Activated CD4-positive, CD25-positive, alpha-beta regulatory T cell treated with anti-CD3 and anti-CD28 coated beads, Interleukin-2, amount 50 U/mL, for 16 hours (primary cell): Measurements from ENCODE around the gene SLC13A4.
"Not testable (repeated sequence)": the region's sequence is repeated elsewhere in the genome, so short reads cannot be mapped to it uniquely, and the experiment has no call there.

Source experiments
- DNase-seq: peaks from one replicate; pipeline ENCODE4 v3.0.0-alpha.2; 2020; ENCODE audit warnings: low read depth, low spot score

SLC13A4 gene

DNA sequence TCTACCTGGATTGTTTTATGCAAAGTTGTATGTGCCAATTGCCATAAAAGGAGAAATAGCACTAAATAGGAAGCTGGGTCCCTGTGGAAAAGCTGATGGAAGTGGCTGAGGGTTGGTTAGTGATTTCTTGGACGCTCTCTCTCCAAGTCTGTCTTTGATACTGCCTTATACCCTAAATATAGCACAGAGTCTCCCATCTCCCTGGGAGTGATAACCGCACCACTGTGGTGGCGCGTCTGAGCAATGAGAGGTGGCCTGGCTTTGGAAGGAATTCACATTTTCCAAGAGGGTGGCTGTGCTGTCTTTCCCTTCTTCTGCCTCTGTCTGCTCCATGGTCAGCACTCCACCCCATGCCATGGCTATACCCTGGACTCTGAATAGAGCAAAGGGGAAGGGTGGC is 34.4 kb downstream of the SLC13A4 start:
- DNase-seq, result no peak

DNA sequence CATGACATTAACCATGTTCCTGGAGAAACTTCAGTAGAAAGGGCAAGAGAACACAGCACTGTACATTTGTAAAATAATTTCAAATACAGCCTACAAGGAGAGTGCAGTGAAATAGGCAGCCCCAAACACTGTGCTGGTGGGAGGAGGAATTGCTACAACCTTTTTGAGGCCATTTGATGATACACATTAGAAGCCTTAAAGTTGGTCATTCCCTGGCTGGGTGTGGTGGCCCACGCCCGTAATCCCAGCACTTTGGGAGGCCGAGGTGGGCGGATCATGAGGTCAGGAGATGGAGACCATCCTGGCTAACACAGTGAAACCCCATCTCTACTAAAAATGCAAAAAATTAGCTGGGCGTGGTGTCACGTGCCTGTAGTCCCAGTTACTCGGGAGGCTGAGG is 35.4 kb downstream of the SLC13A4 start:
- DNase-seq, result not testable (repeated sequence)

DNA sequence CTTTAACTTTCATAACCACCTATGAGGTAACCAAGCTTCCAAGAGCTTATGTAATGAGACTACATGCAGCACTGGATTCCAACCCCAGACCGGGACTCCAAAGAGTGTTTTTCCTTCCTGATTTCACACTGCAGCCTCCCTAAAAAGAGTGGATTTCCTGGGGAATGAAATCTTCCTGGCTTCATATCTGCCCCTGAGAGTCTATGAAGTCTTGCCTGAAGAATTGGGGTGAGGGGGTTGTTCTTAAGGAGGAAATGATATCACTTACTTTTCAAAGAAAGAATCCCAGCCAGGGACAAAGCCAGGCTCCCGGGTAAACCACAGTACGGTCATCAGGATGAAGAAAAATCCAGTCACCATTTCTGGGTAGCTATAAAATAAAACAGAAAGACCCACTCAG is 35.9 kb downstream of the SLC13A4 start:
- no peak for DNase-seq

DNA sequence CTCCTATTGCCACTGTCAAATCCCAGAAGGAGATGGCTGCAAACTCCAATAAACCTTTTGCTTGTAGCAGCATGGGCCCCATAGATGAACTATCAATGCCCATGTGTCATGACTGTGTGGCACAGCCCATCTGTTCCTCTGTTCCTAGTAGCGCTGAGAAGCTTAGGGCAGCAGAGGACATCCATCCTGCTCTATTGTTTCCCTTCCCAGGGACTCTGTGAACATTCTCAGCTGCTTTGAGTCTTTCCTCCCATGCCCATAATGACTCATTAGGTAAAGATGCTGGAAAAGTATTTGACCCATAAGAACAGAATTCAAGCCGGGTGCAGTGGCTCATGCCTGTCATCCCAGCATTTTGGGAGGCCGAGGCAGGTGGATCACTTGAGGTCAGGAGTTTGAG is 37.4 kb downstream of the SLC13A4 start:
- DNase-seq, result no peak

DNA sequence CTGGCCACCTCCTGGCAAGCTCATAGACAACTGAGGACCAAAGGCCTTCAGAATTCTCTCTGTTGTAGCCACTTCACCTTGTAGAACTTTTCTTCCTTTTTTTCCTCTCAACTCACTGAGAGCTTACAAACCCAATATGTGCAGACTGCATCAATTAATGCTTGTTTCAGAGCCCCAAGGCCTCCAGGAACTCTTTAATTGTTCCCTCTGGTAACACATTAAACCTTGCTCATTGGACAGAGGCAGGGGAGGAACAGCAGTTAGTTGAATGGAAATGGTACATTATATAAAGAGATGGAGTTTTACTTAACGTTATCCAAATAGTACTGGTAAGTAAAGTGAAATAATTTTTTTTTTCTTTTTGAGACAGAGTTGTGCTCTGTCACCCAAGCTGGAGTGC is 40.5 kb downstream of the SLC13A4 start:
- no peak for DNase-seq

DNA sequence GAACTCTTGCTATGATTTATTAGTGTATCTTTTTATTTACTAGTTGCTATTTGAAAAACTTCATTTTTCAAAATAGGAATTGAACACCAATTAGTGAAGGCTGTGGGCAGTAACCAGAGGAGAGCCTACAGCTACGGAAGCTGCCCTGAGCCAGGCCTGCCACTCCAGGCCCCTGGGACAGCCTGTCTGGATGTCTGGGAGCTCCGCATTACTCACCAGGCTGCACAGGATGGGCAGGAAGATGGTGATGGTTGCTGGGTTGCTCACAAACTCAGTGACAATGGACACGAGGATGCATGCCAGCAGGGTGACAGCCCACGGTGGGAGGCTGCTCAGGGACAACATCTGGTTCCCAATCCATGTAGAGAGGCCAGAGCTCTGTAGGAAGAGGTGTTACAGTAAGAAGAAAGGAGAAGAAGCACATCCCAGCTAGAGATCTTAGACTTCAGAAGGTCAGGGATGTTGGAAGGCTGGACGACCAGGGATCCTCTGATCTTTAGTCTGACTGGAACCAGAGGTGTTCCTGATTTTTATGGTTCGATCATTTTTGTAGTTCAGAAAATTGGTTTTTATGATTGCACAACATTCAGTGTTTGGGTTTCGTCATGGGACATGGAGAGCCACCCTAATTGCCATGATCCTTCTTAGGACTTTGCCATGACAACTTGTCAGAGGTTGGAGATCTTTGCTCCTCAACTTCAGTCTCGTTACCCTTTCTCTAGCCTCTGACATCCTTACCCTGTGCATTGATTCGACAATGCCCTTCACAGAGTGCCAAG is 42.5 kb downstream of the SLC13A4 start:
- no peak for DNase-seq

DNA sequence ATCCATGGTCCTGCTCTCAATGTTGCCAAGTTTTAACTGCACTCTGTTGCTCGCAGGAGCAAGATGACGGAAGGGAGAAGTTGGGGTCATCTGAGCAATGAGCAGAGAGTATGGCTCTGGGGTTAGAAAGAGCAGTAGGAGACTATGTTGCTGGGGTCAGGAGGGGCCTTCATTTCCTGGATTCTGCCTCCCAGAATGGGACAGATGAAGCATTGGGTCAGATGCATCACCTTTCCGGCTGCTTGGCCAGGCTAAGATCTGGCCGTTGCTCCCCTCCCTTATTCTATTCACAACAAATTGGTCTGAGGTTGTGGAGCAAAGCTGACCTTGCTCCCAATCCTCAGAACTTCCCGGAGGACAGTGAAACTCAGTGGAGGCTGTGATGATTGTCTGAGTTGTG is 43.3 kb downstream of the SLC13A4 start:
- DNase-seq, result no peak

DNA sequence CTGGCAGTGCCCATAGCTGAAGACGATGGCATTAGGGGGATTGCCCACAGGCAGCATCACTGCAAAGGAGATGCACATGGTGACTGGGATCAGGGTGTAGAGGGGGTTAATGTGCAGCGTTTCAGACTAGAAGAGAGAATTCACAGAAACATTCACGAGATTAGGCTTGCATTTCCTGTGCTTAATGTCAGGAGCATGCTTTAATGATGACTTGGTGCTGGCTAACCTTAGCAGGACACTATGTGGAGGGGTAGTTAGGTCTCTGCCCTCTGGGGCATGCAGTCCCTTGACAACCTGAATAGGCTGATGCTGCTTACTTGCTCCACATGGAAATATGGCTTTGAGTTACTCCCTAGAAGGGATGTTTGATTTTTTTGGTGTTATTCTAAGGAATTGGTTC is 43.9 kb downstream of the SLC13A4 start:
- no peak for DNase-seq

DNA sequence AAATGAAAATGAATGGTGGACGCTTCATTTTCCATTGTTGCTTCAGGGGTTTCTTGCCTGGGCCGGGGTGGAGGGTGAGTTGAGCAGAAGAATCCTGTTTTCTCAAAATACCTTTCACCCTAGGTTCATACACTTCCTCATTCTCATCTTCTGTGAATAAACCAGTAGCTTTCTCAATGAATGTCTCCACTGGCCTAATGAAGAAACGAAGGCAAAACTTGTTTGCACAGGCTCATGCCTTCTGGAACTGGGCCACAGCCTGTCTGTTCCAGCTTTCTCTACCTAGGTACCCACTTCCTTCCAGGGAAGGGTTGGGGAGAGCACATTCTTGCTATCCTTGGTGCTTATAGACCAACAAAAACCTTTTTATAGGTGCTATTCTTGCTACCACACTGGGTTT is 44.4 kb downstream of the SLC13A4 start:
- no peak for DNase-seq

DNA sequence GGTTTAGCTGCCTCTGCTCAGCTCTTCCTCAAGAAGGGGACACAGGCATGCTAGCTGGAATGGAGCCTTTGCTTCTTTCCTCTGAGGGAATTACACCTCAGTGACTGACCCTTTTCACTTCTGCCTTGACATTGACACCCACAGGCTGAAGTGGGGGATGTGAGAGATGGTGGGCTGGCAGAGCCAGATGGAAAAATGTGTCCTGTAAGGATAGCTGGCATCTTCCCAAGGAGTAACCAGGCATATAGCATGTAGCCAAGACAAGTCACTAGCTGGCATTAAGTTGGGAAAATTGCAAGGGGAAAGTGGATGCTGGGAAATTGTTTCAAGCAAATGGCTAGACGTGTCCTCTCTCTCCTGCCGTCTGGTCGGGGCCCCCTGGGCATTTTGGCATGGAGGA is 45.8 kb downstream of the SLC13A4 start:
- DNase-seq, result no peak

DNA sequence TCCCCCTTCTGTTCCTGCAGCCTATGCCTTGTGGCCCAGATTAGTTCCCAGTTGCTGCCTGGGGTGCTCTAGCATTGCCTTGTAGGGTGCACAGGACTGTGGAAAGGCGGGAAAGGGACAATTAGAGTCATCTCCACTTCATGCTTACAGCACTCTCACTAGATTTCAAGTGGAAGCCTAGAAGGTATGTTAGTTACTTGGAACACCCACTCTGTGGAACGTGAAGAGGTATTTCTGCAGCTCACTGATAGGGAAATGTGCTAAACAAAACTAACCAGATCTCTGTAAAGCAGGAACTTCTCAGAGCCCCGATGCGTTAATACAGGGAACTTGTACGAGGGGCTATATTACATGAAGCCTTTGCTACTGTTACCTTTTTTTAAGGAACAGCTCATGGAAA is 46.2 kb downstream of the SLC13A4 start:
- no peak for DNase-seq

DNA sequence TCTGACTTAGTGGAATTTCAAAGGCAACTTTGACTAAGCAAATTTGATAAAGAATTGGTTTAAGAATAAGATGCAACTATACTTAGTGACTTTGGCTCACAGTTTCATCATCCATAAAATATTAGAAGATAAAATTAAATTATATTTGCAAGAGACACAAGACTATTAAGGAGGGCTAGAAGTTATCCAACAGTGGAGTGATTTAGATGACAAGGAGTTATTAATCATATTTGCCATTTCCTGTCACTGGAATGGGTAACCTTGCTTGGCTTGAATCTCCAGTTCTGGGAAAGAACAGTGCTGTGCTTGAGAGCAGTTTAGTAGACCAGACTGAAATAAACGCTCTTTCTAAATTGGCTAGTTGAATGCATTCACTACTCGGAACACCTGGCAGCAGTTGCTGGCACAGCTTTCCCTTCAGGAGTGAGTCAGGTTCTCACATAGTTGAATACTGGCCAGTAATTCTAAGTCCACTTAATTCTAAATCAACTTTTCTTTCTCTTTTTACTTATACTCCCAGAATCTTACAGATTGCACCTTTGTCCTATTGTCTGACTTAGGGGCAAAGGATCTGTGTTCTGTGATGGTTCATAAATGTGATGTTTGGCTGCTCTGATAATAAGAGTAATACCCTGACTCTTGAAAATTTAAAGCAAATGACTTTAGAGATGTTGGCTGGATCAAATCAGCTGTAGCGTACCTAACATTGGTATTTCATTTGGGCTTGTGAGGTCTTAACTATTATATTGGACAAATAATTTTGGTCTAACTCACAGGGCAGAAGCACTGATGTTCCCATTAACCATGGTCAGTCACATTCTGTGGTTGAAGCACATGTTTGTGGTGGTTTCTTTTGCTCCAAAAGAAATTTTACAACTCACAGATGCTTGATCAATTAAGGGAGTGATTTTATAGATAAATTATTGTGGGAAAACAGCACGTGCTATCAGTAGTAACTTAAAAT is 49.1 kb downstream of the SLC13A4 start:
- DNase-seq, result no peak

DNA sequence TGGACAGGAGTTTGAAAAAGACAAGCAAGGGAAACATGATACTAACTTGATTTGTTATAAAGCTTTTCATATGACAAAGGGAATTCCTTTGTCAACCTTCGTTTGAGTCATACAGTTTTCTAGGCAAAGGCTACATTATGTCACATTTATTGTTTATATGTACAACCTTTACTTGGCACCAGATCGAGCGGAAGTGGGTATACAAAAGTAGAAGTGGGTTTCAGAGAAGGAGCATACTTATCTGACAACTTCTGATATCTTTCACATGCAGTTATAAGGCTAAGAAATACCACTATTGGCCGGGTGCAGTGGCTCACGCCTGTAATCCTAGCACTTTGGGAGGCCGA is 54.7 kb downstream of the SLC13A4 start:
- DNase-seq, result no peak

DNA sequence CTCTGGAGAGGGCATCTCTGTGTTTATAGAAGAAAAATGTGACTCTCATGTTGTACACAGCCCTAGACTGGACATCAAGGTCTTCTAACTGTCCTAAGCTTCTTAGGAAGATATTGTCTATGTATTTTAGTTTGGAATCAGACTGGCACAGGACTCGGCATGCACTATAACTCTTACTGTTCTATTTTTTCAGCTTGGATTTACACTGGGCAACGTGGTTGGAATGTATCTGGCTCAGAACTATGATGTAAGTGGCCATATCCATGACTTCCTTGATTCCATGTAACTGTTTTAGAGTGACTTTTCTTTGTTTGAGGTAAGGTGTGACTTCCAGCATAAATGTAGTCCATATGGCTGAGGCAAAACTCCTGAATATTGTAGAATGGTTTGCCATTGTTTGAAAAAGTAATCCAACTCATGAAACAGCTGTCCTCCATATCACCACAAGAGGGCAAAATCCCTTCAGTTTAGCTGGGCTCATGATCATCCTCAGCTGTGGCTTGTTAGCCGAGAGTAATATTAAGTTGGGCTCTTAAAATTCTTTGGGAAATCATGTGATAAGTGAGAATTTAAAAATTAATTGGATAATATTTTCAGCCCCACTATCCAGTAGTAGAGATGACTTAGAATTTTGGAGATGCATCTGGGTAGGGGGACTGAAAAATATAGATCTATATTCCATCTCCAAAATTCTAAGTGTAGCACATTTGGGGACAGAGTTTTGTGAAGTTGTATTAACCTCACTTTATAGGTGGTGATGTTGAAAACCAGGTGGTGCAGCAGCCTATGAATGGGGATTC is 55.2 kb downstream of the SLC13A4 start:
- no peak for DNase-seq

DNA sequence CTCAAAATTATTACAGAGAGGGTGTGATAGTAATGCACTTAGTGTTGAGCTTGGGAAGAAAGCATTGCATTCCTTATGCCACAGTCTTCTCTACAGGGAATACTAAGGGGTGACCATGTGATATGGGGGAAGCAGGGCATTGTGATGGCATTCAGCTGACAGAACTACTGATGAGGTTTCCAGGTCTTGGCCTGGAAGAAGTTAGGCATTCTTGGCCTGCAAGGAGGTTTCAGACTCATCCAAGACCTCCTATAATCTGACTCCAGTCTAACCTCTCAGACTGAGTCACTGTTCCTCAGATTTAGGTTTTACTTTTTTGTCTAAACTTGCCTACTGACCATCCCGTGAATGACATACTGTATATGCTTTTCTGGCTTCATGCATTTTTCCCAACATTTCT is 57.8 kb downstream of the SLC13A4 start:
- no peak for DNase-seq

DNA sequence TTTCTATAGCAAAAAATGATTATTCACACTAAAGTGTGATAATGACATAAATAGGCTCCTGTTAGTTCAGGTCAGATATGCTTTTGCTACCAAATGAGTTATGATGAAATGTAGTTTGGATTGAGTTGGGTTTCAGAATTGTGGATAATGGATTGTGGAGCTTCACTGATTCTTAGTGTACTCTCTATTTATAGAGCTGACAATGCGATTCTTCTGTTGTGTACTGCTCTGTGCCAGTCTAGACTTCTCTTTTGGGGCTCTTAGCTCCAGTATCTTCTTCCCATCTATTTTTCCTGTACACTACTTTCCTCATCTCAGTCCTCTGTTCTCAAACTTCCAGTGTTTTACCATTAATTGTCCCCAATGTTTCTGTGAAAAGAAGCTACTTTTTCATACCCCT is 58.2 kb downstream of the SLC13A4 start:
- no peak for DNase-seq

DNA sequence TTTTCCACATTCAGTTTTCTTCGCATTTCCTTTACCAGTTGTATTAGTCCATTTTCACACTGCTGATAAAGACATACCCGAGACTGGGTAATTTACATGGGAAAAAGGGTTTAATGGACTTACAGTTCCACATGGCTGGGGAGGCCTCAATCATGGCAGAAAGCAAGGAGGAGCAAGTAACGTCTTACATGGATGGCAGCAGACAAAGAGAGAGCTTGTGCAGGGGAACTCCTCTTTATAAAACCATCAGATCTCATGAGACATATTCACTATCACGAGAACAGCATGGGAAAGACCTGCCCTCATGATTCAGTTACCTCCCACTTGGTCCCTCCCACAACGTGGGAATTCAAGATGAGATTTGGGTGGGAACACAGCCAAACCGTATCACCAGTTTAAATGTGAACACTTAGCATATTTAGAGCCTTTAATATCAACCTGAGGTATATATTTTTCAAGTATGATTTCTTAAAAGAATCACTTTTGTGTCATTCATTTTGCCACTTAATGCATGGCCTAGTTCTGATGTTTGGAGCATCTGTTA is 59.1 kb downstream of the SLC13A4 start:
- not testable (repeated sequence) for DNase-seq

DNA sequence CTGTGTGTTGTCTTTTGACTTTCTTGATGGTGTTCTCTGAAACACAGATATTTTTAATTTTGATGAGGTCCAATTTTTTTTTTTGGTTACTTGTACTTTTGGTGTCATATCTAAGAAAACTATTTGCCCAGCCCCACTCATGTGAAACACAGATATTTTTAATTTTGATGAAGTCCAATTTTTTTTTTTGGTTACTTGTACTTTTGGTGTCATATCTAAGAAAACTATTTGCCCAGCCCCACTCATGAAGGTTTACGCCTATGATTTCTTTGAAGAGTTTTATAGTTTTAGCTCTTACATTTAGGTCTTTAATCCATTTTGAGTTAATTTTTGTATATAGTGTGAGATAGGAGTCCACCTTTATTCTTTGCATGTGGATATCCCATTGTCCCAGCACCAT is 60.4 kb downstream of the SLC13A4 start:
- not testable (repeated sequence) for DNase-seq

DNA sequence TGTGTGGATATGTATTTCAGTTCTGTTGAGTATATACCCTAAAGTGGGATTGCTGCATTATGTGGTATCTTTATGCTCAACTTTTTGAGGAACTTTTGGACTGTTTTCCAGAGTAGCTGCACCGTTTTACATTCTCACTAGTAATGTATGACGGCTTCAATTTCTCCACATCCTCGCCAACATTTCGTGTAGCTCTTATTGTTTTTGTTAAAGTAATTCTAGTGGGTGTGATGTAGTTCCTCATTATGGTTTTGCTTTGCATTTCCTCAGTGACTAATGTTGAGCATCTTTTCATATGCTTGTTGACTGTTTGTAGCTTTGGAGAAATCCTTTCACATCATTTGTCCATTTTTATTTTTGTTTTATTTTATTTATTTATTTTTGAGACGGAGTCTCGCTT is 61.1 kb downstream of the SLC13A4 start:
- DNase-seq, result no peak

DNA sequence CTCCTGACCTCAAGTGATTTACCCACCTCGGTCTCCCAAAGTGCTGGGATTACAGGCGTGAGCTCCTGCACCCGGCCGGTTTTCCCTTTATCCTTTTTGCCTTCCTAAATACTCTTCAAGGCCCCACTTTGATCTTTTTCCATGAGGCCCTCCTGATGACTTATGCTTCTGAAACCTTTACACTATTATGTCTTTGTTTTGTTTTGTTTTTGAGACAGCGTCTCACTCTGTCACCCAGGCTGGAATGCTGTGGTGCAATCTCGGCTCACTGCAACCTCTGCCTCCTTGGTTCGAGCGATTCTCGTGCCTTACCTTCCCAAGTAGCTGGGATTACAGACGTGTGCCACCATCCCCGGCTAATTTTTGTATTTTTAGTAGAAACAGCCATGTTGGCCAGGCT is 61.8 kb downstream of the SLC13A4 start:
- DNase-seq, result no peak

DNA sequence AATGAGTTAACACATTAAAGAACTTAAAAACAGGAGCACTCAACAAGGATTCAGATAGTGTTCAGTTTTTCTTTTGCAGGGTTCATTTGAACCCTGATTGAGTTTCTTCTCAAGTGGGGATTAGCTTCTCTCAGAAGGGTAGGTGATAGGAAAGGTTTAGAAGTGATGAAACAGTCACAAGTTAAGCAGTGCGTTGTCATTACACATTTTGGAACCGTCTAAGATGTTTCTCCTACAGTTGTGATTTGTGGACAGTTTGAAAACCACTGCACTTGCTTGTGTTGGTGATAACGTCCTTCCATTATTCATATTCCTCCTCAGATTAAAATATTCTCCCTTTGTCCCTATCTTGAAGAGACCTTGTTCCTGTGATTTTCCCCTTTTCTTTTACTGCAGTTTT is 62.9 kb downstream of the SLC13A4 start:
- DNase-seq, result no peak

DNA sequence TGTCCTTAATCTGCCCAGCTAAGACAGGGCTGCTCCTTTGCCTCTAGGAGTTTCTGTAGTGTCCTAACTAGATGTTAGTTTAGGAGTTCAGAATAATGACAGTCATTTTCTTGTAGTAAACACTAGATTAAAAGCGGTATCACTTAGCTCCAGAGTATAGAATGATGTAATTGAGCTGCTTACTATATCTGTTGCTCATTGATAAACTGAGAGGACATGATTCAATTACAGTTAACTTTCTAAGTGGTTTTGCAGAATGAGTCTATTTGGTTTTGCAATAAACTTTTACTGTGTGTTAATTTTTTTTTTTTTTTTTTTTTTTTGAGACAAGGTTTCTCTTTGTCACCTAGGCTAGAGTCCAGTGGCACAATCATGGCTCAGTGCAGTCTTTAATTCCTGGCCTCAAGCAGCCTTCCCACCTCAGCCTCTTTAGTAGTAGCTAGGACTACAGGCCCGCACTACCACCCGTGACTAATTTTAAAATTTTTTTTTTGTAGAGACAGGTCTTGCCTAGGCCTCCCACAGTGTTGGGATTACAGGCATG is 63.9 kb downstream of the SLC13A4 start:
- no peak for DNase-seq
